ENCODE results near the gene SLC23A1.
"Not testable (repeated sequence)": the region's sequence is repeated elsewhere in the genome, so short reads cannot be mapped to it uniquely, and the experiment has no call there.

The SLC23A1 gene

GRCh38 chr5:139369181-139369580 is 13.9 kb downstream of the SLC23A1 start:
- no peak for DNase-seq (ENCODE audit: low read depth, low spot score)

GRCh38 chr5:139368613-139369012 is 14.5 kb downstream of the SLC23A1 start:
- DNase-seq (ENCODE audit: low read depth, low spot score), result no peak

GRCh38 chr5:139364466-139364865 is 18.6 kb downstream of the SLC23A1 start:
- DNase-seq (ENCODE audit: low read depth, low spot score), result no peak

GRCh38 chr5:139363937-139364336 is 19.2 kb downstream of the SLC23A1 start:
- DNase-seq (ENCODE audit: low read depth, low spot score), result no peak

GRCh38 chr5:139361835-139362429 is 21.2 kb downstream of the SLC23A1 start:
- no peak for DNase-seq (ENCODE audit: low read depth, low spot score)

- DNase-seq (ENCODE audit: low read depth, low spot score), result no peak
Measured at GRCh38 chr5:139360384-139360783, 22.7 kb downstream of the SLC23A1 start.

- no peak for DNase-seq (ENCODE audit: low read depth, low spot score)
Measured at GRCh38 chr5:139358064-139358463, 25.0 kb downstream of the SLC23A1 start.

- DNase-seq (ENCODE audit: low read depth, low spot score), result not testable (repeated sequence)
Measured at GRCh38 chr5:139355900-139356299, 27.2 kb downstream of the SLC23A1 start.

- DNase-seq (ENCODE audit: low read depth, low spot score), result no peak
Measured at GRCh38 chr5:139354186-139354585, 28.9 kb downstream of the SLC23A1 start.

GRCh38 chr5:139347863-139348262 is 35.2 kb downstream of the SLC23A1 start:
- not testable (repeated sequence) for DNase-seq (ENCODE audit: low read depth, low spot score)

- DNase-seq (ENCODE audit: low read depth, low spot score), result not testable (repeated sequence)
Measured at GRCh38 chr5:139345442-139345841, 37.7 kb downstream of the SLC23A1 start.

- DNase-seq (ENCODE audit: low read depth, low spot score), result no peak
Measured at GRCh38 chr5:139344177-139344576, 38.9 kb downstream of the SLC23A1 start.

- DNase-seq (ENCODE audit: low read depth, low spot score), result no peak
Measured at GRCh38 chr5:139343476-139343875, 39.6 kb downstream of the SLC23A1 start.

GRCh38 chr5:139342423-139342723 is 40.7 kb downstream of the SLC23A1 start:
- DNase-seq (ENCODE audit: low read depth, low spot score), result no peak

GRCh38 chr5:139341689-139342422 is 41.2 kb downstream of the SLC23A1 start, which contains the start of gene PAIP2:
Gene PAIP2 (plus strand): TSS chr5:139341854. CDS start chr5:139363785, 21,931 bp downstream.
- peak; percentile 100 for DNase-seq (ENCODE audit: low read depth, low spot score)

- DNase-seq (ENCODE audit: low read depth, low spot score), result no peak
Measured at GRCh38 chr5:139341187-139341688, 41.9 kb downstream of the SLC23A1 start.

- DNase-seq (ENCODE audit: low read depth, low spot score), result no peak
Measured at GRCh38 chr5:139340051-139340450, 43.0 kb downstream of the SLC23A1 start.

- DNase-seq (ENCODE audit: low read depth, low spot score), result no peak
Measured at GRCh38 chr5:139335811-139336210, 47.3 kb downstream of the SLC23A1 start.
